ENCODE results near the gene CDH4. TPM values are rescaled to one million over a fixed set of nuclear protein-coding genes. Genes with fewer than 3 reads are reported as not detected.

Gene CDH4
- total RNA-seq, 1 experiment from 2014 or later, result not detected

- Histone ChIP-seq H4K20me1 (ENCODE audit: insufficient read depth, low read depth, low read length) (peaks cover 10% of the 10 kb centered on the region; the same call in 1 of the 2 replicates), H3K4me2 (ENCODE audit: low read depth, low read length, poor library complexity, severe bottlenecking) (no peak overlapping the region), H3K4me3 (ENCODE audit: low read length) (no peak overlapping the region), H3K9me2 (replicated peaks; ENCODE audit: insufficient read depth, low read length) (no peaks in the 10 kb centered on the region), H3K79me2 (ENCODE audit: low read length) (no peaks in the 10 kb centered on the region), H3K9ac (ENCODE audit: low read length) (no peak overlapping the region), H3K27me3 (ENCODE audit: low read length) (no peaks in the 10 kb centered on the region), H3K9me3 (ENCODE audit: low read length) (no peaks in the 10 kb centered on the region), H3K36me3 (ENCODE audit: insufficient read depth, low read length) (no peaks in the 10 kb centered on the region), H3K4me1 (ENCODE audit: low read length) (no peaks in the 10 kb centered on the region), H3K27ac (ENCODE audit: low read length) (no peak overlapping the region), H2AFZ (ENCODE audit: low read length) (no peak overlapping the region)
- no peak for DNase-seq
Measured at GRCh38 chr20:61666471-61666832, 414.4 kb downstream of the CDH4 start.

GRCh38 chr20:61667056-61667792 is 415.2 kb downstream of the CDH4 start:
- Histone ChIP-seq H3K79me2 (ENCODE audit: low read length) (no peaks in the 10 kb centered on the region), H3K4me1 (ENCODE audit: low read length) (no peaks in the 10 kb centered on the region), H3K27ac (ENCODE audit: low read length) (no peak overlapping the region), H4K20me1 (ENCODE audit: insufficient read depth, low read depth, low read length) (peaks cover 10% of the 10 kb centered on the region; the same call in 1 of the 2 replicates), H3K4me3 (ENCODE audit: low read length) (no peak overlapping the region), H3K4me2 (ENCODE audit: low read depth, low read length, poor library complexity, severe bottlenecking) (no peak overlapping the region), H3K9me3 (ENCODE audit: low read length) (no peaks in the 10 kb centered on the region), H3K36me3 (ENCODE audit: insufficient read depth, low read length) (no peaks in the 10 kb centered on the region), H3K27me3 (ENCODE audit: low read length) (no peaks in the 10 kb centered on the region), H2AFZ (ENCODE audit: low read length) (no peak overlapping the region), H3K9me2 (replicated peaks; ENCODE audit: insufficient read depth, low read length) (no peaks in the 10 kb centered on the region), H3K9ac (ENCODE audit: low read length) (no peak overlapping the region)
- DNase-seq, result no peak

GRCh38 chr20:61668065-61668650 is 416.1 kb downstream of the CDH4 start:
- Histone ChIP-seq H3K9ac (ENCODE audit: low read length) (no peak overlapping the region), H3K27ac (ENCODE audit: low read length) (no peak overlapping the region), H4K20me1 (ENCODE audit: insufficient read depth, low read depth, low read length) (peaks cover 10% of the 10 kb centered on the region; the same call in 1 of the 2 replicates), H3K79me2 (ENCODE audit: low read length) (no peaks in the 10 kb centered on the region), H3K36me3 (ENCODE audit: insufficient read depth, low read length) (no peaks in the 10 kb centered on the region), H3K4me2 (ENCODE audit: low read depth, low read length, poor library complexity, severe bottlenecking) (no peak overlapping the region), H2AFZ (ENCODE audit: low read length) (no peak overlapping the region), H3K4me3 (ENCODE audit: low read length) (no peak overlapping the region), H3K9me2 (replicated peaks; ENCODE audit: insufficient read depth, low read length) (no peaks in the 10 kb centered on the region), H3K27me3 (ENCODE audit: low read length) (no peaks in the 10 kb centered on the region), H3K9me3 (ENCODE audit: low read length) (no peaks in the 10 kb centered on the region), H3K4me1 (ENCODE audit: low read length) (no peaks in the 10 kb centered on the region)
- DNase-seq, result no peak

GRCh38 chr20:61668771-61669503 is 416.9 kb downstream of the CDH4 start:
- Histone ChIP-seq H4K20me1 (ENCODE audit: insufficient read depth, low read depth, low read length) (peaks cover 8% of the 10 kb centered on the region; the same call in 1 of the 2 replicates), H3K9me2 (replicated peaks; ENCODE audit: insufficient read depth, low read length) (no peaks in the 10 kb centered on the region), H3K27me3 (ENCODE audit: low read length) (no peaks in the 10 kb centered on the region), H2AFZ (ENCODE audit: low read length) (no peak overlapping the region), H3K4me1 (ENCODE audit: low read length) (no peaks in the 10 kb centered on the region), H3K4me2 (ENCODE audit: low read depth, low read length, poor library complexity, severe bottlenecking) (no peak overlapping the region), H3K4me3 (ENCODE audit: low read length) (no peak overlapping the region), H3K9me3 (ENCODE audit: low read length) (no peaks in the 10 kb centered on the region), H3K36me3 (ENCODE audit: insufficient read depth, low read length) (no peaks in the 10 kb centered on the region), H3K79me2 (ENCODE audit: low read length) (no peaks in the 10 kb centered on the region), H3K9ac (ENCODE audit: low read length) (no peak overlapping the region), H3K27ac (ENCODE audit: low read length) (no peak overlapping the region)
- DNase-seq, result no peak

- H3K9ac ChIP-seq (ENCODE audit: low read length), result no peak overlapping the region
- H3K27ac ChIP-seq (ENCODE audit: low read length), result no peak overlapping the region
- H3K79me2 ChIP-seq (ENCODE audit: low read length), result no peaks in the 10 kb centered on the region
- no peak overlapping the region for H3K4me3 ChIP-seq (ENCODE audit: low read length)
- H3K9me2 ChIP-seq (replicated peaks; ENCODE audit: insufficient read depth, low read length), result no peaks in the 10 kb centered on the region
- no peak for DNase-seq
- no peaks in the 10 kb centered on the region for H3K4me1 ChIP-seq (ENCODE audit: low read length)
- no peak overlapping the region for H3K4me2 ChIP-seq (ENCODE audit: low read depth, low read length, poor library complexity, severe bottlenecking)
- no peak overlapping the region for H2AFZ ChIP-seq (ENCODE audit: low read length)
- no peaks in the 10 kb centered on the region for H3K9me3 ChIP-seq (ENCODE audit: low read length)
- no peaks in the 10 kb centered on the region for H3K27me3 ChIP-seq (ENCODE audit: low read length)
- H3K36me3 ChIP-seq (ENCODE audit: insufficient read depth, low read length), result no peaks in the 10 kb centered on the region
- peaks cover 6% of the 10 kb centered on the region; the same call in 1 of the 2 replicates for H4K20me1 ChIP-seq (ENCODE audit: insufficient read depth, low read depth, low read length)
Measured at GRCh38 chr20:61670274-61670673, 418.2 kb downstream of the CDH4 start.

GRCh38 chr20:61671559-61671958 is 419.5 kb downstream of the CDH4 start:
- H3K9me2 ChIP-seq (replicated peaks; ENCODE audit: insufficient read depth, low read length), result no peaks in the 10 kb centered on the region
- DNase-seq, result no peak
- H3K79me2 ChIP-seq (ENCODE audit: low read length), result no peaks in the 10 kb centered on the region
- H4K20me1 ChIP-seq (ENCODE audit: insufficient read depth, low read depth, low read length), result peaks cover 6% of the 10 kb centered on the region; the same call in 1 of the 2 replicates
- no peaks in the 10 kb centered on the region for H3K9me3 ChIP-seq (ENCODE audit: low read length)
- no peak overlapping the region for H3K27ac ChIP-seq (ENCODE audit: low read length)
- H3K36me3 ChIP-seq (ENCODE audit: insufficient read depth, low read length), result no peaks in the 10 kb centered on the region
- H3K4me3 ChIP-seq (ENCODE audit: low read length), result no peak overlapping the region
- no peak overlapping the region for H3K4me2 ChIP-seq (ENCODE audit: low read depth, low read length, poor library complexity, severe bottlenecking)
- H2AFZ ChIP-seq (ENCODE audit: low read length), result no peak overlapping the region
- H3K27me3 ChIP-seq (ENCODE audit: low read length), result no peaks in the 10 kb centered on the region
- H3K9ac ChIP-seq (ENCODE audit: low read length), result no peak overlapping the region
- H3K4me1 ChIP-seq (ENCODE audit: low read length), result no peaks in the 10 kb centered on the region

- no peaks in the 10 kb centered on the region for H3K9me2 ChIP-seq (replicated peaks; ENCODE audit: insufficient read depth, low read length)
- no peak overlapping the region for H3K9ac ChIP-seq (ENCODE audit: low read length)
- H3K4me2 ChIP-seq (ENCODE audit: low read depth, low read length, poor library complexity, severe bottlenecking), result no peak overlapping the region
- H3K9me3 ChIP-seq (ENCODE audit: low read length), result no peaks in the 10 kb centered on the region
- no peak for DNase-seq
- no peak overlapping the region for H3K4me3 ChIP-seq (ENCODE audit: low read length)
- H3K27ac ChIP-seq (ENCODE audit: low read length), result no peak overlapping the region
- H4K20me1 ChIP-seq (ENCODE audit: insufficient read depth, low read depth, low read length), result peaks cover 6% of the 10 kb centered on the region; the same call in 1 of the 2 replicates
- H3K4me1 ChIP-seq (ENCODE audit: low read length), result no peaks in the 10 kb centered on the region
- H3K79me2 ChIP-seq (ENCODE audit: low read length), result no peaks in the 10 kb centered on the region
- H2AFZ ChIP-seq (ENCODE audit: low read length), result no peak overlapping the region
- no peaks in the 10 kb centered on the region for H3K36me3 ChIP-seq (ENCODE audit: insufficient read depth, low read length)
- H3K27me3 ChIP-seq (ENCODE audit: low read length), result no peaks in the 10 kb centered on the region
Measured at GRCh38 chr20:61673152-61673847, 421.2 kb downstream of the CDH4 start.

- no peak overlapping the region for H3K4me3 ChIP-seq (ENCODE audit: low read length)
- H4K20me1 ChIP-seq (ENCODE audit: insufficient read depth, low read depth, low read length), result peaks cover 6% of the 10 kb centered on the region; the same call in 1 of the 2 replicates
- no peaks in the 10 kb centered on the region for H3K9me2 ChIP-seq (replicated peaks; ENCODE audit: insufficient read depth, low read length)
- no peaks in the 10 kb centered on the region for H3K27me3 ChIP-seq (ENCODE audit: low read length)
- H2AFZ ChIP-seq (ENCODE audit: low read length), result no peak overlapping the region
- no peak overlapping the region for H3K4me2 ChIP-seq (ENCODE audit: low read depth, low read length, poor library complexity, severe bottlenecking)
- H3K27ac ChIP-seq (ENCODE audit: low read length), result no peak overlapping the region
- H3K9ac ChIP-seq (ENCODE audit: low read length), result no peak overlapping the region
- no peaks in the 10 kb centered on the region for H3K4me1 ChIP-seq (ENCODE audit: low read length)
- DNase-seq, result no peak
- H3K79me2 ChIP-seq (ENCODE audit: low read length), result no peaks in the 10 kb centered on the region
- H3K36me3 ChIP-seq (ENCODE audit: insufficient read depth, low read length), result no peaks in the 10 kb centered on the region
- H3K9me3 ChIP-seq (ENCODE audit: low read length), result no peaks in the 10 kb centered on the region
Measured at GRCh38 chr20:61674121-61674520, 422.1 kb downstream of the CDH4 start.

Data from Karpas-422 (cell line).